Raji (cell line): ENCODE data around the gene OVOL1.

Experiments
- POLR2A ChIP-seq: IDR thresholded peaks from 2 replicates; pipeline ENCODE4 v1.6.1; 2011; ENCODE audit warnings: low read depth, low read length, control low read depth; ENCODE audit not compliant: insufficient read depth

OVOL1 gene

GRCh38 chr11:65817835-65818680, 31.2 kb downstream of the OVOL1 start:
- TF ChIP-seq POLR2A = peak; percentile 72

DNA sequence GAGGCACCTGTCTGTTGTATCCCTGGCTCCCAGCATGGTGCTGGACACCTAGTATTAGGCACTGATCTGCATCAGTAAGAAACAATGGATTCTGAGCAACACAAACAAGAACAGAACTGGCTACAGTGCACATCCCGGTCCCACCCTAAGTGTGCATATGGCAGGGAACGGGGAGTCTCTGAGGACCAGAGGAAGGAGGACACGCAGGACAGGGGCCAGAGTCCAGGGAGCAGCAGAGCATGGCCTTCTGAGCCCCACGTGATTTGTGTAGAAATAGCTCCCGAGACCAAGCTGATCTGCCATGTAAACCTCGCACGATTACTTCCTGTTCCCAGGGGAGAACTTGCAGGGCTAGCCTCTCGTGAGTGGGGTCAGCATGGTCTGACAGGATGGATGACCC, 34.2 kb downstream of the OVOL1 start:
- TF ChIP-seq POLR2A = no peak

- no peak for TF ChIP-seq POLR2A
Observed at GRCh38 chr11:65822776-65823528, 36.1 kb downstream of the OVOL1 start.

- TF ChIP-seq POLR2A = no peak
Observed at GRCh38 chr11:65826984-65827735, 40.3 kb downstream of the OVOL1 start.

- TF ChIP-seq POLR2A = no peak
Observed at GRCh38 chr11:65829459-65829858, 42.6 kb downstream of the OVOL1 start.

GRCh38 chr11:65833297-65834030, 46.6 kb downstream of the OVOL1 start, which contains the start of gene SNX32:
Gene SNX32 (plus strand): TSS chr11:65833963. CDS start chr11:65834066, 103 bp downstream.
- TF ChIP-seq POLR2A = peak; percentile 34

DNA sequence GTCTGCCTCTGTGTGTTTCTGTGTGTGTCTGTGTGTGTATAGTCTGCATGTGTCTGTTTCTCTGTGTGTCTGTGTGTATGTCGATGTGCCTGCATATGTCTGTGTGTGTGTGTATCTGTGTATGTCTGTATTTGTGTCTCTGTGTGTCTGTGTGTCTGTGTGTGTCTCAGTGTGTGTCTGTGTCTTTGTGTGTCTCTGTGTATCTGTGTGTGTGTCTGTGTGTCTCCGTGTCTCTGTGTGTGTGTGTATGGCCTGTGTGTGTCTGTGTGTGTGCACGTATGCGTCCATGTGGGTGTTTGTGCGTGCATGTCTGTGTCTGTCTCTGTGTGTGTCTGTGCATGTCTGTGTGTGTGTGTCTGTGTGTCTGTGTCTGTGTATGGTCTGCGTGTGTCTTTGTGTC, 47.3 kb downstream of the OVOL1 start:
- no peak for TF ChIP-seq POLR2A

GRCh38 chr11:65842144-65842543, 55.3 kb downstream of the OVOL1 start:
- TF ChIP-seq POLR2A = no peak

- no peak for TF ChIP-seq POLR2A
Observed at GRCh38 chr11:65843811-65844210, 56.9 kb downstream of the OVOL1 start.

GRCh38 chr11:65844231-65844872, 57.5 kb downstream of the OVOL1 start:
- no peak for TF ChIP-seq POLR2A
